GM15510 (cell line): ENCODE data around the gene LRP5.

Experiments used
- POLR2A ChIP-seq: IDR thresholded peaks from 3 replicates; pipeline ENCODE4 v1.6.1; 2011; ENCODE audit warnings: borderline replicate concordance; ENCODE audit not compliant: insufficient read length; ENCODE audit errors: extremely low read depth

Gene LRP5

GRCh38 chr11:68468217-68468828 is 155.9 kb downstream of the LRP5 start:
- no peak for TF ChIP-seq POLR2A

GRCh38 chr11:68469122-68469521 is 156.7 kb downstream of the LRP5 start:
- no peak for TF ChIP-seq POLR2A

GRCh38 chr11:68469642-68470041 is 157.3 kb downstream of the LRP5 start:
- no peak for TF ChIP-seq POLR2A

- TF ChIP-seq POLR2A, result no peak
Observed at GRCh38 chr11:68470304-68470811, 158.0 kb downstream of the LRP5 start.

- no peak for TF ChIP-seq POLR2A
Observed at GRCh38 chr11:68471360-68472340, 159.3 kb downstream of the LRP5 start.

GRCh38 chr11:68472778-68473177 is 160.4 kb downstream of the LRP5 start:
- TF ChIP-seq POLR2A, result no peak

GRCh38 chr11:68473693-68474092 is 161.3 kb downstream of the LRP5 start:
- no peak for TF ChIP-seq POLR2A

GRCh38 chr11:68479390-68479789 is 167.0 kb downstream of the LRP5 start:
- no peak for TF ChIP-seq POLR2A

GRCh38 chr11:68480193-68480592 is 167.8 kb downstream of the LRP5 start:
- TF ChIP-seq POLR2A, result no peak

GRCh38 chr11:68480852-68481510 is 168.6 kb downstream of the LRP5 start:
- TF ChIP-seq POLR2A, result no peak

- no peak for TF ChIP-seq POLR2A
Observed at GRCh38 chr11:68481579-68482240, 169.3 kb downstream of the LRP5 start.

GRCh38 chr11:68488623-68489022 is 176.2 kb downstream of the LRP5 start:
- no peak for TF ChIP-seq POLR2A

- TF ChIP-seq POLR2A, result no peak
Observed at GRCh38 chr11:68495220-68495729, 182.9 kb downstream of the LRP5 start.

- TF ChIP-seq POLR2A, result no peak
Observed at GRCh38 chr11:68495872-68496271, 183.5 kb downstream of the LRP5 start.
